PC-3 (cell line): ENCODE data around the gene PIP5K1C. TPM values are rescaled to one million over a fixed set of nuclear protein-coding genes. Genes with fewer than 3 reads are reported as not detected.

ENCODE experiments used
- ATAC-seq: fragments of 200-7000 bp; cut with Tn5 transposase; 2 replicates; pipeline ENCODE4 v1.9.1; 2020; ENCODE audit warnings: mild to moderate bottlenecking, moderate library complexity
- BruUV-seq: library from RNA; stranded (reverse); fragments of 400-500 nt; replicated peaks from 2 replicates; lab custom pipeline; 2021; lab: Mats Ljungman, UMichigan
- CTCF ChIA-PET: fragments of 300-600 bp; sonication (Branson Sonifier 250); formaldehyde crosslinking; loops from one replicate; lab custom pipeline; 2022; ENCODE audit warnings: antibody characterized with exemption; lab: Charles Lee
- POLR2A ChIA-PET: fragments of 300-600 bp; sonication (Branson Sonifier 250); formaldehyde crosslinking; loops from one replicate; lab custom pipeline; 2022; ENCODE audit warnings: antibody characterized with exemption; ENCODE audit not compliant: unreplicated experiment; lab: Charles Lee
- DNase-seq: peaks from one replicate; pipeline ENCODE4 v3.0.0-alpha.2; 2015
- H2AFZ ChIP-seq: fragments of 300-600 bp; sonication (generic); 2 replicates; pipeline ENCODE4 v1.6.0; 2016; ENCODE audit warnings: antibody characterized with exemption, low read length
- H3F3A ChIP-seq: fragments of 300-600 bp; sonication (generic); one replicate; pipeline ENCODE4 v1.6.0; 2017; ENCODE audit warnings: antibody characterized with exemption, low read length, control low read depth, mild to moderate bottlenecking; ENCODE audit not compliant: unreplicated experiment
- H3K27ac ChIP-seq: fragments of 300-600 bp; sonication (generic); 2 replicates; pipeline ENCODE4 v1.5.1; 2016; ENCODE audit warnings: mild to moderate bottlenecking, low read length
- H3K27me3 ChIP-seq: fragments of 300-600 bp; sonication (generic); 2 replicates; pipeline ENCODE4 v1.6.1; 2016; ENCODE audit warnings: low read length, mixed read lengths
- H3K36me3 ChIP-seq: fragments of 300-600 bp; sonication (generic); 2 replicates; pipeline ENCODE4 v1.6.1; 2016; ENCODE audit warnings: low read depth, mixed run types, low read length, mixed read lengths
- H3K4me1 ChIP-seq: fragments of 300-600 bp; sonication (generic); 2 replicates; pipeline ENCODE4 v1.5.1; 2016; ENCODE audit warnings: low read length; ENCODE audit not compliant: insufficient read depth
- H3K4me2 ChIP-seq: fragments of 300-600 bp; sonication (generic); 2 replicates; pipeline ENCODE4 v1.6.0; 2016; ENCODE audit warnings: low read length
- H3K4me3 ChIP-seq: fragments of 300-600 bp; sonication (generic); 2 replicates; pipeline ENCODE4 v1.5.1; 2016; ENCODE audit warnings: mild to moderate bottlenecking, low read length, mixed read lengths
- H3K79me2 ChIP-seq: fragments of 300-600 bp; sonication (generic); 2 replicates; pipeline ENCODE4 v1.6.1; 2017; ENCODE audit warnings: low read length, mixed read lengths
- H3K9ac ChIP-seq: fragments of 300-600 bp; sonication (generic); 2 replicates; pipeline ENCODE4 v1.6.0; 2016; ENCODE audit warnings: mild to moderate bottlenecking, low read length
- H3K9me2 ChIP-seq: fragments of 300-600 bp; sonication (generic); replicated peaks from 2 replicates; pipeline ENCODE4 v1.6.1; 2016; ENCODE audit warnings: mixed run types, low read length, mixed read lengths
- H3K9me3 ChIP-seq: fragments of 300-600 bp; sonication (generic); 2 replicates; pipeline ENCODE4 v1.6.1; 2016; ENCODE audit warnings: low read length, mixed read lengths
- H4K20me1 ChIP-seq: fragments of 300-600 bp; sonication (generic); 2 replicates; pipeline ENCODE4 v1.6.1; 2016; ENCODE audit warnings: low read length, mixed read lengths
- EZH2 ChIP-seq: fragments of 300-600 bp; sonication (generic); IDR thresholded peaks from one replicate; pipeline ENCODE4 v1.6.1; 2017; ENCODE audit warnings: antibody characterized with exemption, mild to moderate bottlenecking, low read length; ENCODE audit not compliant: unreplicated experiment
- EZH2phosphoT487 ChIP-seq: fragments of 300-600 bp; sonication (generic); IDR thresholded peaks from 2 replicates; pipeline ENCODE4 v1.6.1; 2018; ENCODE audit warnings: mild to moderate bottlenecking, antibody characterized with exemption, low read length, borderline replicate concordance
- intact Hi-C: fragments of 100-400 bp; cut with micrococcal nuclease; formaldehyde crosslinking; loops from 2 replicates; pipeline ENCODE4 v1.9.0; 2023
- total RNA-seq: library from RNA; depleted of rRNA; stranded (reverse); fragments of >200 nt; gene quantifications from 2 replicates; pipeline ENCODE4 v1.2.3, GENCODE V29; 2014
- TF ChIP-seq, protein P1 (sequence below): fragments of 300-600 bp; sonication (generic); conservative IDR thresholded peaks from 2 replicates; pipeline ENCODE4 v1.5.1; 2017; ENCODE audit warnings: antibody characterized with exemption, low read depth, mild to moderate bottlenecking, low read length

Gene PIP5K1C
- total RNA-seq, 1 experiment from 2014 or later: 16.1 TPM

GRCh38 chr19:3683405-3684053, 16.7 kb downstream of the PIP5K1C start:
- Histone ChIP-seq H3K27ac (no peak overlapping the region), H3F3A (no peaks in the 10 kb centered on the region), H3K9me3 (no peaks in the 10 kb centered on the region), H3K9ac (no peak overlapping the region), H3K4me1 (no peaks in the 10 kb centered on the region), H3K79me2 (no peaks in the 10 kb centered on the region; the same call in 1 of the 2 replicates), H4K20me1 (no peaks in the 10 kb centered on the region), H3K4me3 (no peak overlapping the region), H2AFZ (no peak overlapping the region), H3K36me3 (peaks cover 11% of the 10 kb centered on the region), H3K9me2 (no peaks in the 10 kb centered on the region), H3K27me3 (no peaks in the 10 kb centered on the region), H3K4me2 (no peak overlapping the region)
- POLR2A ChIA-PET: no interaction called here
- CTCF ChIA-PET: no interaction called here
- no TSS peak for BruUV-seq
- TF ChIP-seq, protein P1, sequence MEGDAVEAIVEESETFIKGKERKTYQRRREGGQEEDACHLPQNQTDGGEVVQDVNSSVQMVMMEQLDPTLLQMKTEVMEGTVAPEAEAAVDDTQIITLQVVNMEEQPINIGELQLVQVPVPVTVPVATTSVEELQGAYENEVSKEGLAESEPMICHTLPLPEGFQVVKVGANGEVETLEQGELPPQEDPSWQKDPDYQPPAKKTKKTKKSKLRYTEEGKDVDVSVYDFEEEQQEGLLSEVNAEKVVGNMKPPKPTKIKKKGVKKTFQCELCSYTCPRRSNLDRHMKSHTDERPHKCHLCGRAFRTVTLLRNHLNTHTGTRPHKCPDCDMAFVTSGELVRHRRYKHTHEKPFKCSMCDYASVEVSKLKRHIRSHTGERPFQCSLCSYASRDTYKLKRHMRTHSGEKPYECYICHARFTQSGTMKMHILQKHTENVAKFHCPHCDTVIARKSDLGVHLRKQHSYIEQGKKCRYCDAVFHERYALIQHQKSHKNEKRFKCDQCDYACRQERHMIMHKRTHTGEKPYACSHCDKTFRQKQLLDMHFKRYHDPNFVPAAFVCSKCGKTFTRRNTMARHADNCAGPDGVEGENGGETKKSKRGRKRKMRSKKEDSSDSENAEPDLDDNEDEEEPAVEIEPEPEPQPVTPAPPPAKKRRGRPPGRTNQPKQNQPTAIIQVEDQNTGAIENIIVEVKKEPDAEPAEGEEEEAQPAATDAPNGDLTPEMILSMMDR: no peak
- TF ChIP-seq EZH2phosphoT487 (no peak), EZH2 (no peak)
- no peak for ATAC-seq
- DNase-seq: no peak
- intact Hi-C loops: no loop called here

DNA sequence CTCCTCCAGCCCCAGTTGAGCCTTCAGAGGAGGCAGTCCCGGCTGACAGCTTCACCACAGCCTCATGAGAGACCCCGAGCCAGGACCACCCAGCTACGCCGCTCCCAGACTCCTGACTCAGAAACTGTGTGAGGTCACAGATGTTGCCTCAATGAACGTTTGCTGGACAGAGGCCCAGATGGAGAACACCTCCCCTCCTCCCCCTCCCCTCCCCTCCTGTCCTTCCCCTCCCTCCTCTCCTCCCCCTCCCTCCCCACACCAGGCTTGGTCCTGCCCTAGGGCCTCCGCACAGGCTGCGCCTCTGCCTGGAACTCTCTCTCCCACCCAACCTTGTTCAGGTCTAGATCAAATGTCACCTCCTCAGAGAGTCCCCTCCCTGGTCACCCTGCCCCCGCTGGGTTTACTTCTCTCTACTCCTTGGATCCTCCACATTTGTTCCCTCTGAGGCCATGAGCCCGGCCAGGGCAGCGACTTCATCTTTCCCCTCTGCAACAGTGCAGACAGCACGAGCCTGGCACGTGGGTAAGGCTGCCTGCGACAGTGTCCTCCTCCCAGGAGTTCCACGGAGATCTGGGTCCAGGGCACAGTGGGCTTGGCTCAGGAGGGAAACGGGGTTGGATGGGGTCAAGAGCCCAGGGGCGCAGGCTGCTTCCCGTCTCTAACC, 17.4 kb downstream of the PIP5K1C start:
- H3K27me3 ChIP-seq: no peaks in the 10 kb centered on the region
- no peaks in the 10 kb centered on the region; the same call in 1 of the 2 replicates for H3K79me2 ChIP-seq
- H3K4me3 ChIP-seq: no peak overlapping the region
- intact Hi-C loops: no loop called here
- H3K4me1 ChIP-seq: no peaks in the 10 kb centered on the region
- H2AFZ ChIP-seq: no peak overlapping the region
- BruUV-seq: no TSS peak
- no peaks in the 10 kb centered on the region for H3F3A ChIP-seq
- peaks cover 11% of the 10 kb centered on the region for H3K36me3 ChIP-seq
- H3K9me3 ChIP-seq: no peaks in the 10 kb centered on the region
- CTCF ChIA-PET: no interaction called here
- no peaks in the 10 kb centered on the region for H3K9me2 ChIP-seq
- H3K4me2 ChIP-seq: no peak overlapping the region
- no peak for DNase-seq
- no peak for ATAC-seq
- no peak overlapping the region for H3K27ac ChIP-seq
- TF ChIP-seq, protein P1: no peak
- TF ChIP-seq EZH2 (no peak), EZH2phosphoT487 (no peak)
- POLR2A ChIA-PET: no interaction called here
- no peak overlapping the region for H3K9ac ChIP-seq
- no peaks in the 10 kb centered on the region for H4K20me1 ChIP-seq

DNA sequence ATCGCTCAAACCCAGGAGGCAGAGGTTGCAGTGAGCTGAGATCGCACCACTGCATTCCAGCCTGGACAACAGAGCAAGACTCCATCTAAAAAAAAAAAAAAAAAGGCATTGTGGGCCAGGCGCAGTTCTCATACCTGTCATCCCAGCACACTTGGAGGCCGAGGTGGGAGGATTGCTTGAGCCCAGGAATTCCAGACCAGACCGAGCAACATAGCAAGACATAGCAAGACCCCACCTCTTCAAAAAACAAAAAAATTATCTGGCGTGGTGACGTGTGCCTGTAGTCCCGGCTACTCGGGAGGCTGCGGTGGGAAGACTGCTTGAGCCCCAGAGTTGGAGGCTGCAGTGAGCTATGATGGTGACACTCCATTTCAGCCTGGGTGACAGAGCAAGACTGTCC, 18.0 kb downstream of the PIP5K1C start:
- no peaks in the 10 kb centered on the region for H3K4me1 ChIP-seq
- H2AFZ ChIP-seq: no peak overlapping the region
- no peak overlapping the region for H3K27ac ChIP-seq
- H3K27me3 ChIP-seq: no peaks in the 10 kb centered on the region
- intact Hi-C loops: no loop called here
- H3K9me2 ChIP-seq: no peaks in the 10 kb centered on the region
- no peaks in the 10 kb centered on the region for H3K9me3 ChIP-seq
- H3K36me3 ChIP-seq: peaks cover 11% of the 10 kb centered on the region
- no peak overlapping the region for H3K4me2 ChIP-seq
- POLR2A ChIA-PET: no interaction called here
- no TSS peak for BruUV-seq
- H3F3A ChIP-seq: no peaks in the 10 kb centered on the region
- CTCF ChIA-PET: no interaction called here
- TF ChIP-seq EZH2phosphoT487: no peak
- TF ChIP-seq, protein P1: no peak
- no peak for TF ChIP-seq EZH2
- ATAC-seq (no peak), DNase-seq (no peak)
- no peak overlapping the region for H3K4me3 ChIP-seq
- H4K20me1 ChIP-seq: no peaks in the 10 kb centered on the region
- no peaks in the 10 kb centered on the region; the same call in 1 of the 2 replicates for H3K79me2 ChIP-seq
- no peak overlapping the region for H3K9ac ChIP-seq
